ENCODE results near the gene KMT2D. TPM values are rescaled to one million over a fixed set of nuclear protein-coding genes. Genes with fewer than 3 reads are reported as not detected.

KMT2D gene
- total RNA-seq, 2 donors from 2014 or later, result 82.7 to 99.7 TPM

GRCh38 chr12:49088932-49089330, 28.3 kb upstream of the KMT2D start:
- DNase-seq (ENCODE audit: low spot score), result no peak
- H3K4me1 ChIP-seq (replicated peaks), result peaks cover 5% of the 10 kb centered on the region
- no peak overlapping the region for H3K27ac ChIP-seq
- WGBS, result 69% methylated on average over 6 of the region's 6 CpGs
- intact Hi-C loops (cut with DNase I), result loop anchor here (2.0 to 10.0 kb wide), 3 partner anchors 32 to 146 kb away; partner anchors contain the start of gene TUBA1A
- TF ChIP-seq POLR2A (IDR thresholded peaks at IDR 0.05), result no peak
- TF ChIP-seq CTCF (IDR thresholded peaks at IDR 0.05), result no peak
- TF ChIP-seq POLR2AphosphoS5 (IDR thresholded peaks at IDR 0.05), result no peak
- H3K36me3 ChIP-seq, result no peaks in the 10 kb centered on the region
- H3K4me3 ChIP-seq, result no peak overlapping the region
- no peaks in the 10 kb centered on the region for H3K9me3 ChIP-seq
- H3K27me3 ChIP-seq (replicated peaks; ENCODE audit: insufficient read depth), result peaks cover 27% of the 10 kb centered on the region

GRCh38 chr12:49088150-49088931, 27.7 kb upstream of the KMT2D start:
- Histone ChIP-seq H3K27me3 (replicated peaks; ENCODE audit: insufficient read depth) (peaks cover 27% of the 10 kb centered on the region), H3K4me3 (no peak overlapping the region), H3K36me3 (no peaks in the 10 kb centered on the region), H3K9me3 (no peaks in the 10 kb centered on the region), H3K4me1 (replicated peaks) (peaks cover 5% of the 10 kb centered on the region), H3K27ac (no peak overlapping the region)
- TF ChIP-seq CTCF (IDR thresholded peaks at IDR 0.05), result peak; percentile 68 to 88 (median 80)
- TF ChIP-seq POLR2AphosphoS5 (IDR thresholded peaks at IDR 0.05), result peak; percentile 76
- no peak for TF ChIP-seq POLR2A (IDR thresholded peaks at IDR 0.05)
- peak; percentile 68 for DNase-seq (ENCODE audit: low spot score)
- 2% methylated on average over 18 of the region's 18 CpGs for WGBS
- intact Hi-C loops (cut with DNase I), result loop anchor here (2.0 to 10.0 kb wide), 3 partner anchors 32 to 146 kb away; partner anchors contain the start of gene TUBA1A

GRCh38 chr12:49086116-49086515, 25.5 kb upstream of the KMT2D start:
- H3K4me3 ChIP-seq, result no peak overlapping the region
- H3K36me3 ChIP-seq, result no peaks in the 10 kb centered on the region
- H3K4me1 ChIP-seq (replicated peaks), result peaks cover 5% of the 10 kb centered on the region
- no peak for DNase-seq (ENCODE audit: low spot score)
- H3K27me3 ChIP-seq (replicated peaks; ENCODE audit: insufficient read depth), result peaks cover 10% of the 10 kb centered on the region
- TF ChIP-seq POLR2A (IDR thresholded peaks at IDR 0.05), result no peak
- no peak for TF ChIP-seq CTCF (IDR thresholded peaks at IDR 0.05)
- TF ChIP-seq POLR2AphosphoS5 (IDR thresholded peaks at IDR 0.05), result no peak
- no peak overlapping the region for H3K27ac ChIP-seq
- H3K9me3 ChIP-seq, result no peaks in the 10 kb centered on the region
- whole genome bisulfite sequencing, result 52% methylated on average over 3 of the region's 3 CpGs
- intact Hi-C loops (cut with DNase I), result loop anchor here (10.0 kb wide), 1 partner anchor 99 kb away; the partner anchor contains the start of gene TUBA1A

GRCh38 chr12:49084438-49084837, 23.8 kb upstream of the KMT2D start:
- TF ChIP-seq POLR2A (IDR thresholded peaks at IDR 0.05), result no peak
- no peak for TF ChIP-seq POLR2AphosphoS5 (IDR thresholded peaks at IDR 0.05)
- no peak for TF ChIP-seq CTCF (IDR thresholded peaks at IDR 0.05)
- Histone ChIP-seq H3K36me3 (no peaks in the 10 kb centered on the region), H3K27me3 (replicated peaks; ENCODE audit: insufficient read depth) (peaks cover 5% of the 10 kb centered on the region), H3K4me1 (replicated peaks) (no peaks in the 10 kb centered on the region), H3K4me3 (no peak overlapping the region), H3K9me3 (no peaks in the 10 kb centered on the region), H3K27ac (no peak overlapping the region)
- intact Hi-C loops (cut with DNase I), result loop anchor here (10.0 kb wide), 1 partner anchor 100 kb away; the partner anchor contains the start of gene TUBA1A
- no peak for DNase-seq (ENCODE audit: low spot score)
- WGBS, result 99% methylated on average over 3 of the region's 3 CpGs

All from prostate gland (tissue), 2 donors.